ENCODE measurements around the gene PDIA3.

The PDIA3 gene

DNA sequence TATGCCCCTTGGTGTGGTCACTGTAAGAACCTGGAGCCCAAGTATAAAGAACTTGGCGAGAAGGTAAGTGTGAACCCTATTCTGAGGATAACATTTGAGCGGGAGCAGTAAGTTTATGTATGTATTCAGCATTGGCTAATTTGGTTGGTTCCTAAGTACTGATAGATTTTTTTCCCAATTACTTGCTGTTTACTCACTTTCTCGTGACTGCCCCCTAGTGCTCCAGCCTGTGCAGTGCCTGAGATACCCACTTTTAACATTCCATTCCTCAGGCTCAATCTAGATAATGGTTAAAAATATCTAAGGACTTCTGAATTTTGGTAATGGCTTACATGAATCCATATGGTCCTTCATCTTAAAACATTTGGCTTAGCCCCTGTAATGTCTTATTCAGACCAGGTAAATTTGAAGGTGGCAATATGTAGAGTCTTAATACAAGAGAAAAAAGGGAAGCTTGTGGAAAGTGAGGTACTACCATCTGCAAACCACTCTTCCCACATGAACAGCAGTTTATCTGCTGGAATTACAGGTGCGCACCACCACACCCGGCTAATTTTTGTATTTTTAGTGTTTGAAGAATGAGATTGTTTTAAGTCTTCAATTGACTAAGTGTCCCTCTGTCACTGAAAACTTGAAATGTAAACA, 23.5 kb downstream of the PDIA3 start:
- no peak overlapping the region for H3K27ac ChIP-seq
- DNase-seq (ENCODE audit: low spot score): peak; percentile 64
- CTCF ChIA-PET: interaction anchor here (0.6 to 1.0 kb wide), 2 partner anchors 11 to 399 kb away, joined by 3 to 4 read pairs; partner anchors contain the start of genes TUBGCP4 and ZSCAN29
- POLR2A ChIA-PET (ENCODE audit: low non-redundant PET): no interaction called here
- TF ChIP-seq, protein P1, sequence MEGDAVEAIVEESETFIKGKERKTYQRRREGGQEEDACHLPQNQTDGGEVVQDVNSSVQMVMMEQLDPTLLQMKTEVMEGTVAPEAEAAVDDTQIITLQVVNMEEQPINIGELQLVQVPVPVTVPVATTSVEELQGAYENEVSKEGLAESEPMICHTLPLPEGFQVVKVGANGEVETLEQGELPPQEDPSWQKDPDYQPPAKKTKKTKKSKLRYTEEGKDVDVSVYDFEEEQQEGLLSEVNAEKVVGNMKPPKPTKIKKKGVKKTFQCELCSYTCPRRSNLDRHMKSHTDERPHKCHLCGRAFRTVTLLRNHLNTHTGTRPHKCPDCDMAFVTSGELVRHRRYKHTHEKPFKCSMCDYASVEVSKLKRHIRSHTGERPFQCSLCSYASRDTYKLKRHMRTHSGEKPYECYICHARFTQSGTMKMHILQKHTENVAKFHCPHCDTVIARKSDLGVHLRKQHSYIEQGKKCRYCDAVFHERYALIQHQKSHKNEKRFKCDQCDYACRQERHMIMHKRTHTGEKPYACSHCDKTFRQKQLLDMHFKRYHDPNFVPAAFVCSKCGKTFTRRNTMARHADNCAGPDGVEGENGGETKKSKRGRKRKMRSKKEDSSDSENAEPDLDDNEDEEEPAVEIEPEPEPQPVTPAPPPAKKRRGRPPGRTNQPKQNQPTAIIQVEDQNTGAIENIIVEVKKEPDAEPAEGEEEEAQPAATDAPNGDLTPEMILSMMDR (conservative IDR thresholded peaks at IDR 0.05; ENCODE audit: low read depth): peak; percentile 95

DNA sequence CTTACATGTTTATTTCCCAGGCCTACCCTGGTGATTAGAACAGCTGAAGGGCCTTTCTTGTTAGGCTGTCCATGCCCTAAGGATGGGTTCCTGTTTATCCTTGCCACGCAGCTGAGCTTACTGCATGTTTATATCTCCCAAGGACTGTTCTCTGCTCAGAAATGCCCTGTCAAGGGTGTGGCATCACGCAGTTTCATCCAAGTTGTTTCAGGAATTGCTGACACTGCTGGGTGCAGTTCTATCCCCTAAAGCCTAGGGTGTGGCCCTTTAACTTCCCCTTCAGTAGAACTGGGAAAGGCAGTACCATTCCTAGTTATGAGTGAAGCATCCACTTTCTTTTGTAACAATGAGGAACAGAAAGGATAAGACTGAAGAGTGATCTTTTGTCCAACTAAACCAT, 25.6 kb downstream of the PDIA3 start:
- ChIA-PET POLR2A (ENCODE audit: low non-redundant PET) (no interaction called here), CTCF (interaction anchor here (0.6 to 0.7 kb wide), 2 partner anchors 13 to 314 kb away, joined by 3 to 4 read pairs; no protein-coding TSS in a partner anchor)
- no peak overlapping the region; the same call in 1 of the 2 replicates for H3K27ac ChIP-seq
- TF ChIP-seq, protein P1 (conservative IDR thresholded peaks at IDR 0.05; ENCODE audit: low read depth): no peak
- no peak for DNase-seq (ENCODE audit: low spot score)

DNA sequence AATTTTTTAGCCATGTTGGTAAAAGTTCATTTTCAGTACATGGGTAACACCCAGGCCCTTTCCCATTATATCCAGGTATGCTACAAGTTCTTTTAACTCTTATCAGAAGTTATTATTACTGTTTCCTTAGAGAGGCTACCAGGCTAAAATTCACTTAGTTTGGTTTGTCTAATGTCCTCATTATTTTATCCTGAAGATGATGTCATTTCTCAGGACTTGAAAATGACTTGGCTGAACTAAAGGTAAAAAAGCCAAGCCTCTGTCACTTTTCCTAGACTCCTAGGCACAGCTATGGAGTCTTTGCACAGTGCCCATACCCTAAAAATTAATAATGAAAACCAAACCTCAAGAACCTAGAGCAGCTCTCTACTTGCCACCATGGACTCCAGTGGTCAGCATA, 26.4 kb downstream of the PDIA3 start:
- CTCF ChIA-PET: interaction anchor here (0.6 to 0.7 kb wide), 2 partner anchors 20 to 315 kb away, joined by 3 read pairs; no protein-coding TSS in a partner anchor
- no peak overlapping the region for H3K27ac ChIP-seq
- no peak for DNase-seq (ENCODE audit: low spot score)
- TF ChIP-seq, protein P1 (conservative IDR thresholded peaks at IDR 0.05; ENCODE audit: low read depth): no peak
- POLR2A ChIA-PET (ENCODE audit: low non-redundant PET): no interaction called here

DNA sequence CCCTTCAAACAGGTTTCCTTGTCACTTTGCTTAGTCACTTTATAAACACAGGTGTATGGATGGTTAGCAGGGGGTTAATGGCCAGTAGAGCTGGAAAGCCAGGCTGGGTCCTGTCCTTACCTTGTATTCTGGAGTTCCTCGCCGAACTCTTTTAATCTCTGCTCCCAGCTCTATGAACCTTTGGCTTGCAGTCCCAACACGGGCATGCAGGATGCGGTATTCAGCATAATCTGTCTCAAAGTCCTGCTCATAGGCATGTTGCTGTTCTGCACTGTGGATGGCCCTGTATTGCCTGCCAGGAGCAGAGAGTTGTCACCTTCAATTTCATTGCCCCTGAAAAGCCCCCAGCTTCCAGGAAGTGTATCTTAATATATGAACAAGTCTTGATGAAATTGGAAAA, 27.8 kb downstream of the PDIA3 start:
- TF ChIP-seq, protein P1 (conservative IDR thresholded peaks at IDR 0.05; ENCODE audit: low read depth): no peak
- ChIA-PET CTCF (no interaction called here), POLR2A (ENCODE audit: low non-redundant PET) (no interaction called here)
- no peak for DNase-seq (ENCODE audit: low spot score)
- peak overlapping the region; percentile 39 for H3K27ac ChIP-seq

DNA sequence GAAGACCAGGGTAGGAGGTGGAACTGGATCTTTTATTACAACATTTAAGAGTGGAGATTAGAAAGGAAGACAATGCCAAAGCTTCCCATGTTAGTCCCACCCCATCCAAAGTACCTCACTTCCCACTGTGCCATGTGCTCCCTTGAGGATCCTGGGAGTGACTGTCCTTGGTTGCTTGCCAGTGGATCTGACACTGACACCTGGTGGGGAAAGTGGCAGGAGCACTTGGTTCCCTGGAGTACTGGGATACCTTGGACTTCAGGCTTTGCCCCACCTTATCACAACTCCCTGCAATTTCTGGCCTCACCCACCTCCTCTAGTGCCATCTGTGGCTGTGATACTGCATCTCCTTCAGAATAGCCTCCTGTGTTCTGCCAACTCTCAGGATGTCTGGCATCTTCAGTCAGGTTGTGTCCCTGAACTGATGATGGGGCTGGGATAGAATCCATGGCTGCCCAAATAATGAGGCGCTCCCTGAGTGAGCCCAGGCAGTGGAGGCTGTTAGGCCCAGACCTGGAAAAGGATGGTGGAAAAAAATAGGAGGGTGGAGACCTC, 29.2 kb downstream of the PDIA3 start:
- H3K27ac ChIP-seq: peak overlapping the region; percentile 93
- TF ChIP-seq, protein P1 (conservative IDR thresholded peaks at IDR 0.05; ENCODE audit: low read depth): peak; percentile 71
- ChIA-PET CTCF (interaction anchor here (0.7 kb wide), 1 partner anchor 21 kb away, joined by 4 read pairs; no protein-coding TSS in a partner anchor), POLR2A (ENCODE audit: low non-redundant PET) (no interaction called here)
- peak; percentile 66 for DNase-seq (ENCODE audit: low spot score)

DNA sequence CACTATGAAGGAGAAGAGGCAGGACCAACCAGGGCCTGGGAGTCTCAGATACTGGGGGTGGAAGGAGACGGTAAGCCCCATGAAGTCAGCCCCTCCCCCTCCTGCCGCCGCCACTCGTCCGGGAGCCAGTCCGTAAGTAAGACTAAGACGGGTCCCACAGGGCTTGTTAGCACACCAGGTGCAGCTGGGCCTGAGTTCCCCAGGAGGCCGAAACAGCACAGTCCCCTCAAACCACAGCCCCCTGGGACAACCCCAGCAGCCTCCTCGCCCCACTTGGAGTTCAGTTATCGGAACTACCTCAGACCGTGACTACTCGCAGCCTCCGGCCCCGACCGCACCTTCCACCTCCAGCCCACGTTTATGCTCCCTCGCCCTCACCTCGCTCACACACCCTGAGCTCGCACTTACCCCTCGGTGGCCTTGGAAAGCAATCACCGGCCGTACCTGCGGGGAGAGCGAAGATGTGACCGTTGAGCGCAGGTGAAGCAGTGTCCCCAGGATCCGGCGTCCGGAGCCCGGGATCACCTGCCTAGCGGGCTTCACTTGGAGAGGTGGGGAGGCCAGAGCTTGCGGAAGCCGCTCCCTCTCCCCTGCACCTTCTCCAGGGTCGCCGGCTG, 30.0 kb downstream of the PDIA3 start:
- POLR2A ChIA-PET (ENCODE audit: low non-redundant PET): interaction anchor here (0.6 to 0.8 kb wide), 2 partner anchors 12 to 30 kb away, joined by 3 to 10 read pairs; no protein-coding TSS in a partner anchor
- TF ChIP-seq, protein P1 (conservative IDR thresholded peaks at IDR 0.05; ENCODE audit: low read depth): no peak
- peak overlapping the region; percentile 93 for H3K27ac ChIP-seq
- DNase-seq (ENCODE audit: low spot score): no peak
- CTCF ChIA-PET: interaction anchor here (1.7 kb wide), 1 partner anchor 335 kb away, joined by 5 read pairs; no protein-coding TSS in a partner anchor

All from RWPE1 (cell line).